AG10803 (cell line): ENCODE results near the gene DUSP14.

Experiments
- DNase-seq: peaks from one replicate; pipeline ENCODE4 v3.0.0; 2010; ENCODE audit warnings: low read depth
- H3K4me3 ChIP-seq: 2 replicates; pipeline ENCODE4 v1.5.1; 2011; ENCODE audit warnings: mild to moderate bottlenecking, low read length, control low read depth
- TF ChIP-seq, protein P1 (sequence below): conservative IDR thresholded peaks from 2 replicates; pipeline ENCODE4 v1.5.1; 2011; ENCODE audit warnings: mild to moderate bottlenecking, low read length, control low read depth, inconsistent platforms

The DUSP14 gene

DNA sequence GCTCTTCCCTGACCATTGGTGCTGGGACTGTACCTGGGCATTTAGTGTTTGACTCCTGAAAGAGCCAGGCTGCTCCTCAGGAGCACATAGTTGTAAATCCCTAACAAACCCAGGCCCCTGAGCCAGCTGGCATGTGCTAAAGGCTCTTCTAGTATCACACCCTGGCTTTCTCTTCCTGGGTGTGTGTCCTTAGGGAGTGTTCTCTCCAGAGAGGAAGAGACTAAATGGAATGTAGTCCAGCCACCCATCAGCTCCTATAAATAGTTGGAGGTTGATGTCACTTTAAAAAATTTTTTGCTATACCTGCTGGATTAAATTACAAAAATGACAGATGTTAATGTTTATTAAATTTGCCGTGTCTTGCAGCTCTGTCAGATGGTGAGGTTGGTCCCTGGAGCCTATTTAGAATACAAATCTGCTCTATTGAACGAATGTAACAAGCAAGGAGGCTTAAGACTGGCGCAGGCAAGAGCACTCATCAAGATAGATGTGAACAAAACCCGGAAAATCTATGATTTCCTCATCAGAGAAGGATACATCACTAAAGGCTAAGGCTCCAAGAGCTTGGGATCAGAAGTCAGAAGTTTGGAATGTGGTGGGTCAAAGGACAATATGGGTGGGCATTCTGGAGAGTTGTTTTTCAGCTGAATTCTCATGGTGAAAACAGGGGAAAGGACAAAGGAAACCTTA lies 13.1 kb upstream of the DUSP14 start:
- peak; percentile 82 for DNase-seq
- TF ChIP-seq, protein P1, sequence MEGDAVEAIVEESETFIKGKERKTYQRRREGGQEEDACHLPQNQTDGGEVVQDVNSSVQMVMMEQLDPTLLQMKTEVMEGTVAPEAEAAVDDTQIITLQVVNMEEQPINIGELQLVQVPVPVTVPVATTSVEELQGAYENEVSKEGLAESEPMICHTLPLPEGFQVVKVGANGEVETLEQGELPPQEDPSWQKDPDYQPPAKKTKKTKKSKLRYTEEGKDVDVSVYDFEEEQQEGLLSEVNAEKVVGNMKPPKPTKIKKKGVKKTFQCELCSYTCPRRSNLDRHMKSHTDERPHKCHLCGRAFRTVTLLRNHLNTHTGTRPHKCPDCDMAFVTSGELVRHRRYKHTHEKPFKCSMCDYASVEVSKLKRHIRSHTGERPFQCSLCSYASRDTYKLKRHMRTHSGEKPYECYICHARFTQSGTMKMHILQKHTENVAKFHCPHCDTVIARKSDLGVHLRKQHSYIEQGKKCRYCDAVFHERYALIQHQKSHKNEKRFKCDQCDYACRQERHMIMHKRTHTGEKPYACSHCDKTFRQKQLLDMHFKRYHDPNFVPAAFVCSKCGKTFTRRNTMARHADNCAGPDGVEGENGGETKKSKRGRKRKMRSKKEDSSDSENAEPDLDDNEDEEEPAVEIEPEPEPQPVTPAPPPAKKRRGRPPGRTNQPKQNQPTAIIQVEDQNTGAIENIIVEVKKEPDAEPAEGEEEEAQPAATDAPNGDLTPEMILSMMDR: no peak
- H3K4me3 ChIP-seq: no peak overlapping the region

DNA sequence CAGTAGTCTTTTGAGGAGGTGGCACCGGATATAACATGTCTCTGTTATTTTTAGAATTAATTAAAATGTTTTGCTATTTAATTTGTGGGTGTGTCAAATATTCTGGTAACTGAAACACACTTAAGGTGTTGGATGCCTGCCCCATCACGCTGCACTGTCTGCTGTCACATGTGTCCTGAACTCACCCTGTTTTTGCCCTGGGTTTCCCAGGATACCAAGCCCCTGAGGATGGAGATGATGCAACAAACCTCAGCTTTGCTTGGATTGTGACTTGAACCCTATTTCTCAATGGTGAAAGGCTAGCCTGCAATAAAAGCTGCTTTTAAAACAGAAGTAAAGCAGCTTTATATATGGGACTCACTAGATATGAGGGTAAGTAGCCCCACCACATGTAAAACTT lies 11.5 kb upstream of the DUSP14 start:
- TF ChIP-seq, protein P1: no peak
- no peak overlapping the region for H3K4me3 ChIP-seq
- peak; percentile 95 for DNase-seq

DNA sequence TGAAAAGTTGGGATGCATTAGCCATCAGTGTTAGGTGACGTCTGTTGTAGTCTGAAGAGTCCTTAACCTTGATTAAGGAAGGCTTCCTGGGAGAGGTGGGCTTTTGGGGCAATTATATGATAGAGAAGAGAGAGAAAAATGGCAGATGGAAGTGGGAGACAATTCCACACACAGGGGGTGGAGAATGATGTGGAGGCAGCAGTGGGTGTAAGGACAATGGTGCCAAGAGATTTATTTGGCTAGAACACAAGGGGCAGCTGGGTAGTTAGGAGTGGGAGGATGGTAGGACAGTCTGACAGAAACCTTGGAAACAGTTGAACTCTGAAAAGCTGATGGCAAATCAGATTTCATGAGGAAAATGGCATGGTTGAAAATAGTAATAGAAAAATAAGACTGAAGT lies 10.7 kb upstream of the DUSP14 start:
- TF ChIP-seq, protein P1: no peak
- no peak for DNase-seq
- no peak overlapping the region for H3K4me3 ChIP-seq

DNA sequence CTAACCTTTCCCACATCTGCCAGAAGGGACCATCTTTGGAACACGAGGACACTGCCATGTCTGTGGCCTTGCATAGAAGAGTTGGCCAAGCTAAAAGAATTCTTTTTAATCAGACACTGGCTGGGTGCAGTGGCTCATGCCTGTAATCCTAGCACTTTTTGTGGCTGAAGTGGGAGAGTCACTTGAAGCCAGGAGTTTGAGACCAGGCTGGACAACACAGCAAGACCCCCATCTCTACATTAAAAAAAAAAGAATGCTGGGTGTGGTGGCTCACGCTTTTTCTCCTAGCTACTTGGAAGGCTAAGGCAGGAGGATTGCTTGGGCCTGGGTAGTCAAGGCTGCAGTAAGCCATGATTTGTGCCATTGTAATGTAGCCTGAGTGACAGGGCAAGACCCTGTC lies 9.3 kb upstream of the DUSP14 start:
- no peak overlapping the region for H3K4me3 ChIP-seq
- DNase-seq: no peak
- TF ChIP-seq, protein P1: no peak

DNA sequence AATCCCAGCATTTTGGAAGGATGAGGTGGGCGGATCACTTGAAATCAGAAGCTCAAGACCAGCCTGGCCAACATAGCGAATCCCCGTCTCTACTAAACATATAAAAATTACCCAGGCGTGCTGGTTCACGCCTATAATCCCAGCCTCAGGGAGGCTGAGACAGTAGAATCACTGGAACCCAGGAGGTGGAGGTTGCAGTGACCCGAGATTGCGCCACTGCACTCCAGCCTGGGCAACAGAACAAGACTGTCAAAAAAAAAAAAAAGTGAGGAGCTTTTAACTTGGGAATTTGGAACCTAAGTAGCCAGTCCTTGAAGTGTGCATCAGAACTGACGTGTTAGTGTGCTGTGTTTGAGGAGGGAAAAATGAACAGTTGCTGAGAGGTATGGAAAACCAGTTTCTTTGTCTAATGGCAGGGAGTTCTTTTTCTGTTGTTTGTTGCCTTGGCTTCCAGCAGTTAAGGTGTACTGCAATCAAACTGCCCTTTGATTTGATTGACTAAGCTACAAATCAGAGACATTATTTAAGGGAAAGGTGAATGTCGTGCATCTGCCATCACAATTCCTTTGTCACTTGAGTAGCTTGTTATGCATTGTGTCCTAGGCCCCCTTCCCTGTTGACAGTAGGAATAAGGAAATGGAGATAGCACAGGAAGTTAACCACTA lies 8.6 kb upstream of the DUSP14 start:
- H3K4me3 ChIP-seq: no peak overlapping the region
- peak; percentile 20 for DNase-seq
- TF ChIP-seq, protein P1: no peak

DNA sequence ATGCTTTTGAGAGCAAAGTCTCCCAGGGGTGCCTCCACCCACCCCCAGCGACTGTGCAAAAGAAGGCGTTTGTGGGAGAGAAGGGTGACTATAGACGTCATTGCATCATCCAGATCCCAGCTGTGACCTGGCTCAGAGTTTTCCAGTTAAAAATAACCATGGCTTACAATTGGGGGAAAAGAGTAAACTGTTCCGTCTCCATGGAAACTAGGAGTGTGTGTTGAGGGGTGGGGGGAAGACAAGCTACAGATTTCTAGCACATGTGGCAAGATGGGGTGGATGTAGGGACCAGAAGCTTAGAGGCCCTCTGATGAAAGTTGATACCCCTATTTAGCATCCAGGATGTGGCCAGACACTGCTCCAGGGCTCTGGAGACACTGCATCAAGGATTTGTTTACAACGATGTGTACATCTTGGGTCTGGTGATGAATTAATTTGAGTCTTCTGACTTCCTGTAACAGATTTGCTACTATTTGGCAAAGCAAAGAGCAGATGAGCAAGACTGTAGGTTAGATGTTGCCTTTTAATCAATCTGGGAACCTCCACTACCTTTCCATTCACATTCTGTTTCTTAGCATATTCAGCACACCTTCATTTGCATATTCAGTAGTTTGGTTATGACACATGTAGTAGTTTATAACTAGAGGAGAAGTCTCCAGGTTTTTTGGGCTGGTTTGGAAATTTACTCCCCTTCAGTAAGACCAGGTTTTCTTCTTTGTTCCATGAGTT lies 6.2 kb upstream of the DUSP14 start:
- TF ChIP-seq, protein P1: no peak
- H3K4me3 ChIP-seq: no peak overlapping the region
- peak; percentile 95 for DNase-seq
